Fibroblast of skin of abdomen (primary cell): Measurements from ENCODE around the gene CSKMT.
"Not testable (repeated sequence)": the region's sequence is repeated elsewhere in the genome, so short reads cannot be mapped to it uniquely, and the experiment has no call there.

ENCODE experiments used
- DNase-seq: peaks from one replicate; pipeline ENCODE4 v3.0.0-alpha.2; 2013

Gene CSKMT

GRCh38 chr11:62689421-62690183 is 24.5 kb downstream of the CSKMT start, which contains the start of gene LRRN4CL:
LRRN4CL (minus strand) TSS chr11:62689530; CDS start chr11:62688508, 1,022 bp downstream.
- DNase-seq, result peak; percentile 97

GRCh38 chr11:62693624-62694023 is 28.5 kb downstream of the CSKMT start:
- not testable (repeated sequence) for DNase-seq

- DNase-seq, result peak; percentile 71
These were observed 29.5 kb downstream of the CSKMT start for GRCh38 chr11:62694455-62695167.

GRCh38 chr11:62702246-62702645 is 37.1 kb downstream of the CSKMT start:
- DNase-seq, result no peak

- DNase-seq, result not testable (repeated sequence)
These were observed 38.8 kb downstream of the CSKMT start for GRCh38 chr11:62703921-62704320.

- no peak for DNase-seq
These were observed 40.3 kb downstream of the CSKMT start for GRCh38 chr11:62705413-62705812.

- DNase-seq, result peak; percentile 93
These were observed 41.1 kb downstream of the CSKMT start for GRCh38 chr11:62705880-62706849.

- DNase-seq, result no peak
These were observed 41.7 kb downstream of the CSKMT start for GRCh38 chr11:62706850-62707247.

GRCh38 chr11:62707277-62707861 is 42.3 kb downstream of the CSKMT start, which contains the start of the genes BSCL2 and GNG3:
BSCL2 (minus strand) TSS chr11:62707424; CDS start chr11:62707195, 229 bp downstream.
GNG3 (plus strand) TSS chr11:62707676; CDS start chr11:62708296, 620 bp downstream.
- no peak for DNase-seq

- DNase-seq, result no peak
These were observed 43.3 kb downstream of the CSKMT start for GRCh38 chr11:62708392-62708791.

- DNase-seq, result no peak
These were observed 43.7 kb downstream of the CSKMT start for GRCh38 chr11:62708793-62709192.

GRCh38 chr11:62709247-62710000 is 44.3 kb downstream of the CSKMT start:
- DNase-seq, result peak; percentile 98

- DNase-seq, result no peak
These were observed 44.9 kb downstream of the CSKMT start for GRCh38 chr11:62710001-62710345.

GRCh38 chr11:62712276-62712812 is 47.2 kb downstream of the CSKMT start:
- no peak for DNase-seq

GRCh38 chr11:62712861-62713260 is 47.7 kb downstream of the CSKMT start:
- DNase-seq, result no peak

GRCh38 chr11:62713343-62713742 is 48.2 kb downstream of the CSKMT start:
- no peak for DNase-seq

- no peak for DNase-seq
These were observed 50.3 kb downstream of the CSKMT start for GRCh38 chr11:62715150-62716130.

GRCh38 chr11:62716206-62716605 is 51.1 kb downstream of the CSKMT start:
- DNase-seq, result no peak

GRCh38 chr11:62716816-62717215 is 51.7 kb downstream of the CSKMT start:
- no peak for DNase-seq
